ENCODE data around the gene ABCB9.
"Not testable (repeated sequence)": the region's sequence is repeated elsewhere in the genome, so short reads cannot be mapped to it uniquely, and the experiment has no call there.

The ABCB9 gene

DNA sequence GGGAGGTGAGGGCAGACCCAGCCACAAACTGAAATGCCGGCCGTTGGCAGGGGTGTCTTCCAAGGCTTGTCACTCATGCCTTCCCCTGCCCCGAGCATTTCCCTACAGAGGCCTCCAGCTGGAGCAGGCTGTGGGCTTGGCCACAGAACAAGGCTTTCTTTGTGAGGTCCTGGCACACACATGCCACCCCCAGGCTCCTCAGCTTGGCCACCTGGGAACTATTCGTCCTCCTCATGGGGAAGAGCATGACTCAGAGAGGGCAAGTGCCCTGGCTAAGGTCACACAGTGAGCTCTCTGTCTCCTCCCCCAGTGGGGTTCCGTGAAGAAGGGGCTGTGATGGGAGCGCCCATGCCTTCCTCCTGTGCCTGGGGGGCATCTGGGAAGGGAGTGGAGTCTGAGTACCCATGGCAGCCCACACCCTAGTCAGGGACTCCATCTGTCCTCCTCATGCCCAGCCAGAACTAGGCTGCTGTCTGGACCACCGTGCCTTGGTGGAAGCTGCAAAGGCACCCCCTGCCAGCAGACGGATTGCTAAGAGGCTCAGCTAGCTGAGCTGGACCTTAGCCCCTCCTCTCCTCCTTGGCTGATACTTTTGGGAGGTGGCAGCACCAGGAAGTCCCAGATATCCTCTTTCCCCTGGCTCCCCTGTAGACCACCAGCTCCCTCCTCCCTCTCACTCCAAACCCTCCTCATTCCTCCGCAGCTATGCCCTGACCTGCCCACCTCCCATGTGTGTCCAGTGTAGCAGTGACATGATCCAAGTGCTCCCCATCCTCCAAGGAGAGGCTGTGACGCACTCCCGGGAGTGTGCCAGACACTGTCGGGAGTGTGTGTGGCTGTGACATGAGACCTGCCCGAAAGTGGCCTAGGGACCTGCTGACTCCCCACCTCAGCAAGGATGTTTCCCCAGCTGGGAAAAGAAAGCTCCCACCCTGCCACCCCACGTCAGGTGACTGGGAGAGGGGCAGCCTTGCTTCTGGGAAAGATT is 21.4 kb downstream of the ABCB9 start:
- in situ Hi-C loops (cut with HindIII; ENCODE audit: low sequenced_read_pairs), result loop anchor here (5.0 kb wide), 1 partner anchor 63 kb away; no protein-coding TSS in a partner anchor

DNA sequence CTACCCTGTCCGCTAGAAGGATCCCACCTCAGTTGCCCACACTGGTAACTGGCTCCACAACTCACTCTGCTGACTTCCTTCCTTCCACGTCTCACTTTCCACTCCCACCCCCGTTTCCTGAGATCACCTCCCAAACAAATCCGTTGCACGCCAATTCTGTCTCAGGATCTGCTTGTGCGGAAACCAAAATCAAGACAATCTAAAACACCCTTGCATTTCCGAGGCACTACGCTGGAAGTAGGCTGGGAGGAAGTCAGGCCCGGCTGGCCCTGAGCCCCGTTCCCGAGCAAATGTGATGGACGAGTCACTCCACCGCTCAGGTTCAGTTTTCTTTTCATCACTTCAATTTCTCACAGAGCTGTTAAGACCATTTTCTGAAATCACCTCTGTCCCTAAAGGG is 23.1 kb downstream of the ABCB9 start:
- in situ Hi-C loops (cut with HindIII; ENCODE audit: low sequenced_read_pairs), result no loop called here

DNA sequence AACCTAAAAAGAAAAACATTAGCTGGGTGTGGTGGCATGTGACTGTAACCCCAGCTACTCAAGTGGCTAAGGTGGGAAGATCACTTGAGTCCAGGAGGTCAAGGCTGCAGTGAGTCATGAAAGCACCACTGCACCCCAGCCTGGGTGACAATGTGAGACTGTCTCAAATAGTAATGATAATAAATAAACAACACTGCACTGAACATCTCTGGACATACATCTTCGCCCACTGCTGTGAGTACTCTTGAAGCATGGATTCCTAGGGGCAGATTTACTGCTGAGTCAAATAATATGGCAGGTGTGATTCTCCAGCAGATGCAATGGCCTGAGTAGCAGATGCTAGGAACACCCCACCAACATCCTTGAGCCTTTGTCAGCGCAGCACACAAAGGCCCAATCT is 23.6 kb downstream of the ABCB9 start:
- in situ Hi-C loops (cut with HindIII; ENCODE audit: low sequenced_read_pairs), result no loop called here

DNA sequence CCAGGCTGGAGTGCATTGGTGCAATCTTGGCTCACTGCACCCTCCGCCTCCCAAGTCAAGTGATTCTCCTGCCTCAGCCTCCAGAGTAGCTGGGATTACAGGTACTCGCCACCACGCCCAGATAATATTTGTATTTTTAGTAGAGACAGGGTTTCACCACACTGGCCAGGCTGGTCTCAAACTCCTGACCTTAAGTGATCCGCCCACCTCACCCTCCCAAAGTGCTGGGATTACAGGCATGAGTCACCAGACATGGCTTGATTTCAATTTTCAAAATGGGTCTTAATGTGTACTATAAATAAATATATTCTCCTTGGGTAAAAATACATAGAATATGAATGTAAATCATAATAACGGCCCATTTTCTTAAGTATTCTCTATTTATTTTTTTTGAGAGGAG is 24.9 kb downstream of the ABCB9 start:
- in situ Hi-C loops (cut with HindIII; ENCODE audit: low sequenced_read_pairs), result not testable (repeated sequence)

DNA sequence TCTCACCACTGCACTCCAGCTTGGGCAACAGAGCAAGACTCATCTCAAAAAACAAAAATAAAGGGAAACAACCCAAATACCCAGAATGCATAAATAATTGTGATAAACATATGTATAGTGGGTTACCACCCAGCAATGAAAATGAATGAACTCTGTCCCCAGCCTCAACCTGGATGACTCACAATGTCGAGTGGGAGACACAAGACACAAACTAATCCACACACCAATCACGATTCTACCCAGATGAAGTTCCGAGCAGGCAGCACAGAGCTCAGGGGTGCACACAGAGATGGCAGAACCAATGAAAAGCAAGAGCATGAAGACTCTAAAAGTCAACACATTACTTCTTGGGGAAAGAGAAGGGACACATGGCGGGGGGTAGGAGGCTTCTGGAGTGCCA is 27.1 kb downstream of the ABCB9 start:
- in situ Hi-C loops (cut with HindIII; ENCODE audit: low sequenced_read_pairs), result no loop called here

DNA sequence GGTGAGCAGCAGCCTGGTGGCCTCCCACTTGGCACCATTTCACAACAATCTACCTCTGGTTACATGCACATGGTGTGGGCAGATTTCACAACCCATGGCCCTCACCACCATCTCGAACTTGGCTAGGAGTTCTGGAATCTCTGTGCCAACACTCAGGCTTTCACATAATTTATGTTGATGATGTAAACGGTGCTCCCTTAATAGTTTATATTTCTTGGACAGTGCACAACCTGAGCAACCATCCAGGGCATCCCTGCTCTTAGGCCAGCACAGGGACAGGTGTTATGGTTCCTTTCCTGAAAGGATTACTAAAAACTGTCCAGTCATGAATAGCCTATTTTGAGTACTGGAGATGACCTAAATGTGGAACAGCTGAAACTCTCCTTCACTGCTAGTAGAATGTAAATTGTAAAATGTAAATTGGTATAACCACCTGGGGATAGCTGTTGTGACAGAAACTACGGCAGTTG is 28.6 kb downstream of the ABCB9 start:
- in situ Hi-C loops (cut with HindIII; ENCODE audit: low sequenced_read_pairs), result no loop called here

DNA sequence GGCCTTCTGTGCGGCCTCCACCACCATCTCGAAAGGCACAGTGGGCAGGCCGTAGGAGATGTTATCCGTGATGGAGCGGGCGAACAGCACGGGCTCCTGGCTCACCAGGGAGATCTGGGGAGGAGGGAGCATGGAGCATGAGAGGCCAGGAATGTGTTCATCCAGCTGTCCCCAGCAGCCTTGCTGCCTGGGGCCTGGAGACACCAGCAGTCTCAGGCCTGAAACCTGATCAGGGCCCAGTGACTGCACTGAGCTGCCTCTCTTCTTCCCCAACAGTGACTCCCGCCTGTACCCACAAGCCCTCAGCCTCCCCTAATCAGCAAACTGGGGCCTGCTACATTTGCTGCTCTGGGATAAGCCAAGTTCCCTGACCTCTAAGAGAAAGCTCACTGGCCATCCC is 30.9 kb downstream of the ABCB9 start:
- in situ Hi-C loops (cut with HindIII; ENCODE audit: low sequenced_read_pairs), result no loop called here

DNA sequence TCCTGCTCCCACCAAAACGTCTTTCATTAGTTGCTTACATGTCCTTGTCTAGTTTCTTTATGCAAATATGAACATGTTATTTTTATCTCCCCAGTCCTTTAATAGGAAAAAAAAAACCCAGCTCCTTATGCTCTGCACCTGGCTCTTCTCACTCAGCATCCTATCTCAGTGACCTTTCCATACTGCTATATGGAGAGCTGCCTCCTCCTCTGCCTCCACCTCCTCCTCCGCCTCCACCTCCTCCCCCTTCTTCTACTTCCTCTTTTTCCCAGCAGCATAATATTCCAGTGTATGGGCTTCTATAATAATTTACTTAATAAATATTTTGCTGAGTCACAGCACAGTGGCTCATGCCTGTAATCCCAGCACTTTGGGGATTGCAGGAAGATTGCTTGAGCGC is 31.5 kb downstream of the ABCB9 start:
- in situ Hi-C loops (cut with HindIII; ENCODE audit: low sequenced_read_pairs), result no loop called here

DNA sequence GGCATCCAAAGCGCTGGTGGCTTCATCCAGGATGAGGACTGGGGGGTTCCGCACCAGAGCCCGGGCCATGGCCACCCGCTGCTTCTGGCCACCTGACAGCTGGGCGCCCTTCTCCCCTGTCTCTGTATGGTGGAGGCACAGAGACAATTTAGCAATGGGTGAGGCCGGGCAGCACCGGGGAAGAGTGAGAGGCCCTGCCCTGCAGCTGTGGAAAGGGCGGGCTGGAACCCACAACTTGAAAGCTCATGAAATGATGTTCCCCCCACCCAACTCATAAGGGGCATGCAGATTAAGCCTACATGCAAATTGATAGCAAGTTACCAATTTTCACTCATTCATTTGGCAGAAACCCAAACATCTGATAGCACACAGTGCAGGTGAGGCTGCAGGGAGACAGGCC is 34.1 kb downstream of the ABCB9 start:
- in situ Hi-C loops (cut with HindIII; ENCODE audit: low sequenced_read_pairs), result no loop called here

DNA sequence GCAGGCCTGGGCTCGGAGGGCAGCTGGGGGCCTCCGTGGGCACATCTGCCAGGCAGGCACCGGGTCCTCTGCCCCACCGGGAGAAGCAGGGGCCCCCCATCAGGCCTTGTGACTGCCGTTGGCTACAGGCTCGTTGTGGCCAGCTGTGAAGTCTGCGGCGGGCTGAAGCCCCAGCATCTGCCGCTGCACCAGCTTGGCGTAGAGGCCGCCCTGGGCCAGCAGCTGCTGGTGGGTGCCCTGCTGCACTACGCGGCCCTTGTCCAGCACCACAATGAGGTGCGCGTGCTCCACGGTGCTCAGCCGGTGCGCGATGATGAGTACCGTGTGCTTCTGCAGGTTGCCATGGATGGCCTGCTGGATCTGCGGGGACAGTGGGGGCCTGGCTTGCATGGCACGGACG is 36.5 kb downstream of the ABCB9 start:
- in situ Hi-C loops (cut with HindIII; ENCODE audit: low sequenced_read_pairs), result no loop called here

DNA sequence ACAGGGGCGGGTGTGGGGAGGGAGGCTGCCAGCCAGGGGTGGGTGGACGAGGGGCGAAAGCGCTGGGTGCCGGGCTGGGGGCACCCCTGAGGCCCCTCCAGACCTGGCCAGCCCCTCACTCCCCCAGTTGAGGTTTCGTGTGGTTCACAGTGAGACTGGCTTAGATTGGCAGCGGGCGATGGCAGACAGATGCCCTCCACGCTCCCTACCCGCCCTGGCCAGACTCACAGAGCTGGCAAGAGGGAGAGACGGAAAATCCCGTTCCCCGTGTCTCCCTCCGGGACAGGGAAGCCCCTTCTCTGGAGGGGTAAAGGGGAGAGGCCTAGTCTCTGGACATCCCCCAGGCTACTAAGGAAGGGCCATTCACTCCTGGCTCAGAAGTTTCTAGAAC is 37.1 kb downstream of the ABCB9 start:
- in situ Hi-C loops (cut with HindIII; ENCODE audit: low sequenced_read_pairs), result no loop called here

DNA sequence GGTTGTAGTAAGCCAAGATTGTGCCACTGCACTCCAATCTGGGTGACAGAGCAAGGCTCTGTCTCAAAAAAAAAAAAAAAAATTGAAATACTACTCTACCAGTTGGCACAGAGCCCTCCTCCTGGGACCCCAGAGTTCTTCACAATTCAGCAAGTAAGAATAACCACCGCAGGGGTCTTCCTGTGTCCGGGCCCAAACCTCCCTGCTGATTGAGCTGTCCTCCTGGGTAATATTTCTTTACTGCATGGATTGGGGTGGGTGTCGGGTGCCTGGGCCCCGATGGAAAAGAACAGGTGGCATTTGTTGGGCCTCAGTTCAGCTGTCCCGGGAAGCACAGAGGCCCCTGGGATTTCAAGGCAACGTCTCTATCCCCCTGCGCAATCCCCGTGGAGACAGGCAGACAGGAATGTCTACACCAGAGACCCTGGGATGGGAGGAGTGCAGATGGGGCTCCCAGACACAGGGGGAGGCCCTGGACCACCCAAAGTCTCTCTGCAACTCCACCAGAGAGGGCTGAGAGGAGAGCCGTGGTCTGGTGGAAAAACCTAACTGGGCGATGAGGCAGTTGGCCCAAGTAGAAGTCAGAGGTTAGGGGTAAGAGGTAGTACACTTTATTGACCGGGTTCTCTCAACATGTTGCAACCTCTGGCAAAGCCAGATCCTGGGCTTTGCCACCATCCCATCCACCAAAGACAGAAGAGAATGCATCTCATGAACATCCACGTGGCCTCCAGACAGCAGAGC is 37.7 kb downstream of the ABCB9 start:
- in situ Hi-C loops (cut with HindIII; ENCODE audit: low sequenced_read_pairs), result no loop called here

DNA sequence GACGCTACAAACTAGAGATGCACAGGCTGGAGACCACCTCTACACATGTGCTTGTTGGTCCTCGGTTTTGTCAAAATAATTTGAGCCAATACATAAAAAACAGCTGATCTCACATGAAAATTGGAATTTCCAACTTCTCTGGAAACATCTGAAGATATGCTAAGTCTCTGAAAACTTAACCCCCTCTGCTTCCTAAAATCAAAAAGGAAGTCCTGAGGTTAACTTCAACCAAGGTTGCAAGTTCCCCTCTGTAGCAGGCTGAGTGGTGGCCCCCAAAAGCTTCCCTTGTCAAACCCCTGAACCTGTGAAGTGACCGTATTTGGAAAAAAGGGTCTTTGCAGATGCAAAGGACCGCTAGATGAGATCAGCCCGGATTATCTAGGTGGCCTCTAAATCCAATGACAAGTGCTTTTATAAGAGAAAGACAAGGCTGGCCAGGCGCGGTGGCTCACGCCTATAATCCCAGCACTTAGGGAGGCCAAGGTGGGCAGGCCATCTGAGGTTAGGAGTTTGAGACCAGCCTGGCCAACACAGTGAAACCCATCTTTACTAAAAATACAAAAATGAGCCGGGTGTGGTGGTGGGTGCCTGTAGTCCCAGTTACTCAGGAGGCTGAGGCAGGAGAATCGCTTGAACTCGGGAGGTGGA is 38.4 kb downstream of the ABCB9 start:
- in situ Hi-C loops (cut with HindIII; ENCODE audit: low sequenced_read_pairs), result no loop called here

DNA sequence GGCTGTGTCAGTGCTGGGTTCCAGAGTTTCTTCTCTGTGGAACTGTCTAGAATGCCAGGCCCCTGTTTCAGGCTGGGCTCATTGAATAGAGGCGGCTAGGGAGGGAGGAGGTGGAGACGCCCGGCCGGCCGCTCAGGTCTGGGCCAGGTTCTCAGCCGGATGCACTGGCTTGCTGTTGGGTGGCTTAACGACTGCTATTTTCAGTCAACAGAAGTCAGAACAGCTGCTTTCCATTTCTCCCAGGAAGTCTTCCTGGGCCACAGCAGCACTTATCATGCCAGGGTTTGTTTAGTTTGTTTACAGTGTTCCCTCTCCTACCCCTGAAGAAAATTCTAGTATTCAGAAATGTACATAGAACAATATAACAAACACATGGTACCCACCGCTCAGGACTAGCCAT is 44.3 kb downstream of the ABCB9 start:
- in situ Hi-C loops (cut with HindIII; ENCODE audit: low sequenced_read_pairs), result no loop called here

DNA sequence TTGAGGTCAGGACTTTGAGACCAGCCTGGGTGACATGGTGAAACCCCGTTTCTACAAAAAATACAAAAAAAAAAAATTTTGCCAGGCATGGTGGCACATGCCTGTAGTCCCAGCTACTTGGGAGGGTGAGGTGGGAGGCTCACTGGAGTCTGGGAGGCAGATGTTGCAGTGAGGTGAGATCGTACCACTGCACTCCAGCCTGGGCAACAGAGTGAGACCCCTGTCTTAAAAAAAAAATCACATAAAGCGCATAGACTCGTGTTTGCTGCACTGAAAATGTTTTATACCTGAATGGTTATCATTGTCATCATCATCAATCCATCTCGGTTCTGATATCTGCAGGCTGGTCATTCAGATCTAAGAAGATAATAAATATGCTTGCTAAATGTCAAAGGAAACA is 45.6 kb downstream of the ABCB9 start:
- in situ Hi-C loops (cut with HindIII; ENCODE audit: low sequenced_read_pairs), result no loop called here

DNA sequence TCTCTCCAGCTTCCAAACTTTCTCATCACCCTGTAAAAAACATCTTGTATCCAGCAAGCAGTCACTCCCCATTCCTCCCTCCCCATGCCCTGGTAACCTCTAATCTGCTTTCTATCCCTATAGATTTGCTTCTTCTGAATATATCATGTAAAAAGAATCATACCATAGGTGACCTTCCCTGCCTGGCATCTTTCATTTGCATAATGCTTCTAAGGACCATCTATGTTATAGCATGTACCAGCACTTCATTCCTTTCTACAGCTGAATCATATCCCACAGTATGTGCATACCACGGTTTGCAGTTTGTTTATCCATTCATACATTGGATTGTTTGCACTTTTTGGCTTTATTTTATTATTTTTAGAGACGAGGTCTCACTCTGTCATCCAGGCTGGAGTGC is 47.4 kb downstream of the ABCB9 start:
- in situ Hi-C loops (cut with HindIII; ENCODE audit: low sequenced_read_pairs), result no loop called here

DNA sequence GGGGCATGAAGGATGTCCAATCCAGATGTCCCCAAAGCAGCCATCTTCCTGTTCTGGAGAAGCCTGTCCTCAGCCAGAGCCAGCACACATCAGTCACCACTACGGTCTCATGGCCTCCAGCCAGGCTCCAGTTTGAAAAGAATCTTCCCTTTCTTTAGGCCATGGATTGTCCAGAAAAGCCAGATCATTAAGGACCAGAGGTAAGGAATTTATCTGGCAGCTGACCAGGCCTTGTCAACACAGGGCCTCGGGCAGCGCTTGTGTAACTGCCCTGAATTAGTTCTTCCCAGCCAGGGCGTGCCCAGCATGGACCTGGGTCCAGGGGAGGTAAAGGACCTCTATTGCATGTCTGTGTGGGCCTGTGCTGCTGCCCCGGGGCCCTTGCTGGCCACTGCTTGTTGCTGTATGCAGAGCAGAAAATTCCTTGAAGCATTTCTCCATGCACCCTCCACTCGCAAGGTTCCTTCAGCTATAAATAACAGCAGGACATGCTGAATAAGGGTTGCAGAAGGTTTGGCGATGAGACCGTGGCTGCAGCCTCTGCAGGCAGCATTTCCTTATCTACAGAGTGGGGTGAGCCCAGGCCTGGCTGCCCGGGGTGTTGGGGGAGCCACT is 48.6 kb downstream of the ABCB9 start:
- in situ Hi-C loops (cut with HindIII; ENCODE audit: low sequenced_read_pairs), result no loop called here

DNA sequence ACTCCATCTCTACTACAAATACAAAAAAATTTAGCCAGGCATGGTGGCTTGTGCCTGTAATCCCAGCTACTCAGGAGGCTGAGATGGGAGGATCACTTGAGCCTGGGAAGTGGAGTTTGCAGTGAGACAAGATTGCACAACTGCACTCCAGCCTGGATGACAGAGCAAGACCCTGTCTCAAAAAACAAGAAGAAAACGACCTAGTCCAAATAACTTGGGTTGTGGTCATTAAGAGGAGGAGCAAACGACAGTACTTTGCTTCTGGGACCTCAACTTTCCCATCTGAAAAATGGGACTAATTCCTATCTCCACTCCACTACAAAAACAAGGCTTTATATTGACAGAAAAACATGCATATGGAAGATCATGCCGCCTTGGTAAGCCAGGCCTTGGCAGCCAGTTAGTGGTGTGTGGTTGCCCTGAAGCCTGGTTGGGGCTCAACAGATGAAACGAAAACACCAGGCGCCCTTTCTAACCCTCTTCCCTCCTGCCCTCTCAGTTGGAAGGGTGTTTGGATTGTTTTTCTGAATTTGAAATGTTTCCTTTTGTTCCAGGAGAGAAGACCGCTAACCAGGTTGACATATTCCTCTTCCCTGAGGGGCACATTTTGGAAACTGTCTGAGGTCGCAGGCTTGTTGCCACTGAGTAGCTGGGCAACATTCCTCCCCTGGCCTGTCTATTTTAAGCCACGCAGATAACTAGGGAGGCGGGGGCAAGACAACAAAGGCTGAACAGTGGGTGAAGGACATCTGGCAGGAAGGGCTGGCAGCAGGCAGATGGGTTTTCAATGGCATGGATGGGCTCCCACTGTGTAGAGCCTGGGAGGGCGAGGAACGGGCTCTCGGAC is 56.6 kb downstream of the ABCB9 start:
- in situ Hi-C loops (cut with HindIII; ENCODE audit: low sequenced_read_pairs), result no loop called here

DNA sequence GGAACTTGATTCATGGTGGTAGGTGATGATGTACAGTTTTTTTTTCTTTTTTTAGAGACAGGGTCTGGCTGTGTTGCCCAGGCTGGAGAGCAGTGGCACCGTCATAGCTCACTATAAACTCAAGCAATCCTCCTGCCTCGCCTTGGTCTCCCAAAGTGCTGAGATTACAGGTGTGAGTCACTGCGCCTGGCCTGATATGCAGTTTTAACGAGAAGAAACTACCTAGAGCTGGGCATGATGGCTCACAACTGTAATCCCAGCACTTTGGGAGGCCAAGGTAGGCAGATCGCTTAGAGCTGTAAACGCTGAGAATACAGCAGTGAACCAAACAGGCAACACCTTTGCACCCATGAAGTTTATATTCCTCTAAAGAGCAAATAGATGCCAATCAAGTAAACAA is 57.3 kb downstream of the ABCB9 start:
- in situ Hi-C loops (cut with HindIII; ENCODE audit: low sequenced_read_pairs), result no loop called here

DNA sequence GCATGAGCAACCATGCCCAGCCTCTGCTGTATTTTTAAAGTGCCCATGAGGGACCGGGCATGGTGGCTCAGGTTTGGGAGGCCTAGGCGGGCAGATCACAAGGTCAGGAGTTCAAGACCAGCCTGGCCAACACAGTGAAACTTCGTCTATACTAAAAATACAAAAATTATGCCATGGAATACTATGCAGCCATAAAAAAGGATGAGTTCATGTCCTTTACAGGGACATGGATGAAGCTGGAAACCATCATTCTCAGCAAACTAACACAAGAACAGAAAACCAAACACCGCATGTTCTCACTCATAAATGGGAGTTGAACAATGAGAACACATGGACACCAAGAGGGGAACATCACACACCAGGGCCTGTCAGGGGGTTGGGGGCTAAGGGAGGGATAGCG is 61.0 kb downstream of the ABCB9 start:
- in situ Hi-C loops (cut with HindIII; ENCODE audit: low sequenced_read_pairs), result not testable (repeated sequence)
